Neural progenitor cell (in vitro differentiated cells): Measurements from ENCODE around the gene SENP1. TPM values are rescaled to one million over a fixed set of nuclear protein-coding genes. Genes with fewer than 3 reads are reported as not detected.

ENCODE experiments used
- DNase-seq: peaks from one replicate; pipeline ENCODE4 v3.0.0-alpha.2; 2016; ENCODE audit warnings: low spot score
- H2AFZ ChIP-seq: fragments of 200-600 bp; sonication (generic); replicated peaks from 2 replicates; pipeline ENCODE4 v1.6.1; 2016; ENCODE audit warnings: antibody characterized with exemption
- H3F3A ChIP-seq: fragments of 200-600 bp; sonication (generic); 2 replicates; pipeline ENCODE4 v1.6.1; 2016; ENCODE audit warnings: antibody characterized with exemption, low read depth
- H3K27ac ChIP-seq: fragments of 200-600 bp; sonication (generic); 2 replicates; pipeline ENCODE4 v1.5.1; 2016; ENCODE audit warnings: mild to moderate bottlenecking
- H3K27me3 ChIP-seq: fragments of 200-600 bp; sonication (generic); 2 replicates; pipeline ENCODE4 v1.6.1; 2016; ENCODE audit warnings: mild to moderate bottlenecking, moderate library complexity
- H3K36me3 ChIP-seq: fragments of 200-600 bp; sonication (generic); 2 replicates; pipeline ENCODE4 v1.5.1; 2016
- H3K4me1 ChIP-seq: fragments of 200-600 bp; sonication (generic); 2 replicates; pipeline ENCODE4 v1.6.1; 2016; ENCODE audit warnings: mixed run types
- H3K4me2 ChIP-seq: fragments of 200-600 bp; sonication (generic); 2 replicates; pipeline ENCODE4 v1.6.1; 2016
- H3K4me3 ChIP-seq: fragments of 200-600 bp; sonication (generic); 2 replicates; pipeline ENCODE4 v1.5.1; 2016
- H3K79me2 ChIP-seq: fragments of 200-600 bp; sonication (generic); 2 replicates; pipeline ENCODE4 v1.6.1; 2016; ENCODE audit warnings: low read depth
- H3K9ac ChIP-seq: fragments of 200-600 bp; sonication (generic); 2 replicates; pipeline ENCODE4 v1.6.1; 2016
- H3K9me3 ChIP-seq: fragments of 200-600 bp; sonication (generic); 2 replicates; pipeline ENCODE4 v1.5.1; 2016; ENCODE audit warnings: low read depth
- H4K20me1 ChIP-seq: fragments of 200-600 bp; sonication (generic); 2 replicates; pipeline ENCODE4 v1.6.1; 2016; ENCODE audit warnings: low read depth
- H3K27ac Mint-ChIP-seq: 3 replicates; pipeline ENCODE4 v1.8.0; 2021; ENCODE audit warnings: mixed read lengths
- H3K27me3 Mint-ChIP-seq: 2 replicates; pipeline ENCODE4 v1.8.0; 2022; ENCODE audit warnings: low read depth, mild to moderate bottlenecking, inconsistent platforms, moderate library complexity, mixed read lengths; ENCODE audit not compliant: insufficient read depth
- H3K36me3 Mint-ChIP-seq: 3 replicates; pipeline ENCODE4 v1.8.0; 2021; ENCODE audit warnings: mixed read lengths
- H3K4me1 Mint-ChIP-seq: 3 replicates; pipeline ENCODE4 v1.8.0; 2021; ENCODE audit warnings: mixed read lengths
- H3K4me3 Mint-ChIP-seq: 3 replicates; pipeline ENCODE4 v1.8.0; 2021; ENCODE audit warnings: mild to moderate bottlenecking, moderate library complexity, mixed read lengths
- H3K9me3 Mint-ChIP-seq: 3 replicates; pipeline ENCODE4 v1.8.0; 2020; ENCODE audit warnings: mixed read lengths
- EZH2 ChIP-seq: fragments of 200-600 bp; sonication (generic); IDR thresholded peaks from 2 replicates; pipeline ENCODE4 v1.6.1; 2017; ENCODE audit warnings: antibody characterized with exemption, mild to moderate bottlenecking, moderate library complexity
- EZH2phosphoT487 ChIP-seq: fragments of 200-600 bp; sonication (generic); IDR thresholded peaks from 2 replicates; pipeline ENCODE4 v1.6.1; 2017; ENCODE audit warnings: antibody characterized with exemption
- total RNA-seq: library from RNA; depleted of rRNA; stranded (reverse); fragments of >200 nt; gene quantifications from 2 replicates; pipeline ENCODE4 v1.2.3, GENCODE V29; 2015; ENCODE audit warnings: low replicate concordance
- TF ChIP-seq, protein P1 (sequence below): fragments of 200-600 bp; sonication (generic); IDR thresholded peaks from 2 replicates; pipeline ENCODE4 v1.5.1; 2017; ENCODE audit warnings: antibody characterized with exemption, mild to moderate bottlenecking

SENP1 gene
- total RNA-seq, 1 donor from 2014 or later, result 89.9 TPM

DNA sequence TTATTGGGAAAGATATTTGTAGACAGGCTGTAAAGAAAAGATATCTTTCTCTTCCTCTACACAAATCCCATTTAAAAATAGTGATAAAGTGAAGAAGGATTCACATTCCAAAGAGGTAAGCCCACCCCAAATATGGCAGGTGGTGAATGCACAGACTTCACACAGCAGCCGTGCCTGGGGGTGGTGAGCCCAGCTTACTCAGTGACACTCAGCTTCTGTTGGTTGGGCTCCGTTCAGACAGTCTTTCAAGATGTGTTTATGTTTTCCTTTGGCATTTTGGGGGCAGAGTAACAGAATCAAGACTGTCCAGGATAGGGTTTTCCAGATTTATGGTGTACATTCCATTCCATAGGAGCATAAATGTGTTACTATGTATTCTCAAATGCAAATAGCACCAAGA, 97.5 kb downstream of the SENP1 start:
- Mint-ChIP-seq H3K27ac (no peak overlapping the region), H3K9me3 (no peaks in the 10 kb centered on the region), H3K4me1 (peaks cover 22% of the 10 kb centered on the region), H3K36me3 (no peaks in the 10 kb centered on the region), H3K4me3 (no peak overlapping the region), H3K27me3 (peaks cover 17% of the 10 kb centered on the region)
- peaks cover 11% of the 10 kb centered on the region for H3K4me1 ChIP-seq
- H3K79me2 ChIP-seq, result peaks cover 6% of the 10 kb centered on the region
- no peak for DNase-seq
- peaks cover 25% of the 10 kb centered on the region for H3F3A ChIP-seq
- TF ChIP-seq EZH2 (no peak), EZH2phosphoT487 (no peak)
- TF ChIP-seq, protein P1, sequence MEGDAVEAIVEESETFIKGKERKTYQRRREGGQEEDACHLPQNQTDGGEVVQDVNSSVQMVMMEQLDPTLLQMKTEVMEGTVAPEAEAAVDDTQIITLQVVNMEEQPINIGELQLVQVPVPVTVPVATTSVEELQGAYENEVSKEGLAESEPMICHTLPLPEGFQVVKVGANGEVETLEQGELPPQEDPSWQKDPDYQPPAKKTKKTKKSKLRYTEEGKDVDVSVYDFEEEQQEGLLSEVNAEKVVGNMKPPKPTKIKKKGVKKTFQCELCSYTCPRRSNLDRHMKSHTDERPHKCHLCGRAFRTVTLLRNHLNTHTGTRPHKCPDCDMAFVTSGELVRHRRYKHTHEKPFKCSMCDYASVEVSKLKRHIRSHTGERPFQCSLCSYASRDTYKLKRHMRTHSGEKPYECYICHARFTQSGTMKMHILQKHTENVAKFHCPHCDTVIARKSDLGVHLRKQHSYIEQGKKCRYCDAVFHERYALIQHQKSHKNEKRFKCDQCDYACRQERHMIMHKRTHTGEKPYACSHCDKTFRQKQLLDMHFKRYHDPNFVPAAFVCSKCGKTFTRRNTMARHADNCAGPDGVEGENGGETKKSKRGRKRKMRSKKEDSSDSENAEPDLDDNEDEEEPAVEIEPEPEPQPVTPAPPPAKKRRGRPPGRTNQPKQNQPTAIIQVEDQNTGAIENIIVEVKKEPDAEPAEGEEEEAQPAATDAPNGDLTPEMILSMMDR, result no peak
- H3K4me2 ChIP-seq, result no peak overlapping the region
- H3K4me3 ChIP-seq, result no peak overlapping the region
- no peak overlapping the region for H3K9ac ChIP-seq
- H3K9me3 ChIP-seq, result no peaks in the 10 kb centered on the region
- H3K36me3 ChIP-seq, result no peaks in the 10 kb centered on the region
- peaks cover 100% of the 10 kb centered on the region for H3K27me3 ChIP-seq
- H2AFZ ChIP-seq, result no peak overlapping the region
- no peak overlapping the region for H3K27ac ChIP-seq
- H4K20me1 ChIP-seq, result no peaks in the 10 kb centered on the region

DNA sequence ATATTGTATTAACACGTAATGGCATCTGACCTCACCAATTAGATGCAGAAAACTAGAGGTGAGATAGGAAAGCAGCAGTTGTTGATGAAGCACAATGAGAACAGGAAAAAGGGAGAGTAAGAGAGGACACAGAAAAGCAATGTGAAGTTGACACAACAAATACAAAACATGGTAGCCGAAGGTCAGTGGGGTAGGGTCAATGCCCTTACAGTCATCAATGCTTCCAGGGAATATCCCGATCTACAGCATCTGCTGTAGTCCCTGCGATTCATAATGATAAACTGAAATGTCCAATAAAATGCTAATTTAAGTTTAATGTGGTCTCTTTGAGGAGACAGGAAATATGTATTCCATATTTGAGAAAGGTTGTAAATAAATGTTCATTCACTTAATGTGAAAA, 98.7 kb downstream of the SENP1 start:
- H3K9me3 Mint-ChIP-seq, result no peaks in the 10 kb centered on the region
- Histone ChIP-seq H3K27me3 (peaks cover 100% of the 10 kb centered on the region), H3K36me3 (no peaks in the 10 kb centered on the region), H3K27ac (no peak overlapping the region), H3K9me3 (no peaks in the 10 kb centered on the region), H3K9ac (no peak overlapping the region), H3K4me3 (no peak overlapping the region), H3K79me2 (peaks cover 13% of the 10 kb centered on the region), H3K4me1 (peaks cover 16% of the 10 kb centered on the region), H4K20me1 (peaks cover 10% of the 10 kb centered on the region), H2AFZ (no peak overlapping the region), H3K4me2 (no peak overlapping the region), H3F3A (peaks cover 37% of the 10 kb centered on the region)
- peaks cover 17% of the 10 kb centered on the region for H3K27me3 Mint-ChIP-seq
- H3K36me3 Mint-ChIP-seq, result no peaks in the 10 kb centered on the region
- peaks cover 31% of the 10 kb centered on the region for H3K4me1 Mint-ChIP-seq
- TF ChIP-seq EZH2phosphoT487, result no peak
- no peak for TF ChIP-seq EZH2
- TF ChIP-seq, protein P1, result no peak
- H3K4me3 Mint-ChIP-seq, result no peak overlapping the region
- no peak for DNase-seq
- no peak overlapping the region for H3K27ac Mint-ChIP-seq

DNA sequence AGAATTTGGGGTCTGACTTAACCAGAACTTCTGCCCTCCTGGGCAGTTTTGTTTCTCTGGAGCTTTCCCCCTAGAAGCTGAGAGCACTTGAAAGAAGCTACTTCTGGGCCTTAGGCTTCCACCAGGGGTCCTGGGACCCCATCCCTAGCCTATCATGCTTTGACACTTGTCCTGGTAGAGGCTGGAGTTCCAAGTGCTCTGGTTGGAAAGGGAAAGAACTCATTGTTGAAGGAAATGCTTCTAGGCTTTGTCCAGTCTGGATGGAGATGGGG, 100.2 kb downstream of the SENP1 start:
- Mint-ChIP-seq H3K9me3 (no peaks in the 10 kb centered on the region), H3K36me3 (no peaks in the 10 kb centered on the region), H3K27me3 (peaks cover 10% of the 10 kb centered on the region), H3K4me3 (peak overlapping the region; percentile 92), H3K4me1 (peaks cover 38% of the 10 kb centered on the region), H3K27ac (no peak overlapping the region)
- peaks cover 18% of the 10 kb centered on the region for H3K79me2 ChIP-seq
- H3K36me3 ChIP-seq, result no peaks in the 10 kb centered on the region
- H3K4me3 ChIP-seq, result peak overlapping the region; percentile 66
- H2AFZ ChIP-seq, result peak overlapping the region; percentile 57
- peaks cover 91% of the 10 kb centered on the region for H3K27me3 ChIP-seq
- DNase-seq, result no peak
- H3K9ac ChIP-seq, result no peak overlapping the region
- no peak overlapping the region for H3K27ac ChIP-seq
- TF ChIP-seq EZH2phosphoT487, result no peak
- TF ChIP-seq, protein P1, result no peak
- no peak for TF ChIP-seq EZH2
- H4K20me1 ChIP-seq, result peaks cover 24% of the 10 kb centered on the region
- peaks cover 52% of the 10 kb centered on the region for H3F3A ChIP-seq
- H3K9me3 ChIP-seq, result no peaks in the 10 kb centered on the region
- peaks cover 22% of the 10 kb centered on the region for H3K4me1 ChIP-seq
- peak overlapping the region; percentile 82 for H3K4me2 ChIP-seq
